GM18519 (cell line): ENCODE results near the gene VCAN.
"Not testable (repeated sequence)": the region's sequence is repeated elsewhere in the genome, so short reads cannot be mapped to it uniquely, and the experiment has no call there.

Source experiments
- ATAC-seq: cut with Tn5 transposase; IDR thresholded peaks from one replicate; pipeline ENCODE4 v1.9.1; 2021; ENCODE audit warnings: mild to moderate bottlenecking, moderate library complexity; ENCODE audit not compliant: unreplicated experiment, low FRiP score

Gene VCAN

GRCh38 chr5:83471405-83472212 is at the start of gene VCAN:
VCAN (plus strand) TSS chr5:83471744; CDS start chr5:83483519, 11,775 bp downstream.
- no peak for ATAC-seq

- ATAC-seq, result no peak
These were observed 49.3 kb upstream of the VCAN start for GRCh38 chr5:83422284-83422683.

GRCh38 chr5:83426855-83427254 is 44.7 kb upstream of the VCAN start:
- peak; percentile 41 for ATAC-seq

GRCh38 chr5:83428126-83428525 is 43.4 kb upstream of the VCAN start:
- ATAC-seq, result no peak

GRCh38 chr5:83428890-83429289 is 42.7 kb upstream of the VCAN start:
- ATAC-seq, result no peak

GRCh38 chr5:83430130-83431010 is 41.2 kb upstream of the VCAN start:
- ATAC-seq, result peak; percentile 44

- no peak for ATAC-seq
These were observed 37.7 kb upstream of the VCAN start for GRCh38 chr5:83433891-83434290.

- no peak for ATAC-seq
These were observed 36.6 kb upstream of the VCAN start for GRCh38 chr5:83434946-83435345.

GRCh38 chr5:83436276-83436675 is 35.3 kb upstream of the VCAN start:
- ATAC-seq, result no peak

- ATAC-seq, result not testable (repeated sequence)
These were observed 33.8 kb upstream of the VCAN start for GRCh38 chr5:83437697-83438096.

- no peak for ATAC-seq
These were observed 30.7 kb upstream of the VCAN start for GRCh38 chr5:83440826-83441225.

- ATAC-seq, result peak; percentile 90
These were observed 29.8 kb upstream of the VCAN start for GRCh38 chr5:83441747-83442146.

GRCh38 chr5:83443534-83443933 is 28.0 kb upstream of the VCAN start:
- ATAC-seq, result no peak

- ATAC-seq, result no peak
These were observed 27.1 kb upstream of the VCAN start for GRCh38 chr5:83444445-83444844.

- ATAC-seq, result no peak
These were observed 25.1 kb upstream of the VCAN start for GRCh38 chr5:83446253-83446947.

- ATAC-seq, result no peak
These were observed 24.0 kb upstream of the VCAN start for GRCh38 chr5:83447533-83447932.

GRCh38 chr5:83450183-83450966 is 21.2 kb upstream of the VCAN start:
- ATAC-seq, result no peak

- ATAC-seq, result no peak
These were observed 20.6 kb upstream of the VCAN start for GRCh38 chr5:83450967-83451248.

GRCh38 chr5:83451955-83452354 is 19.6 kb upstream of the VCAN start:
- ATAC-seq, result no peak

GRCh38 chr5:83453937-83454336 is 17.6 kb upstream of the VCAN start:
- no peak for ATAC-seq
